Stimulated activated CD4-positive, alpha-beta T cell treated with anti-CD3 and anti-CD28 coated beads, TNF-alpha, amount 100 ng/mL, for 1 hour (primary cell): ENCODE measurements around the gene EQTN.
"Not testable (repeated sequence)": the region's sequence is repeated elsewhere in the genome, so short reads cannot be mapped to it uniquely, and the experiment has no call there.

Experiments used
- DNase-seq, 3 donors: peaks; one replicate each; pipeline ENCODE4 v3.0.0-alpha.2; 2020; ENCODE audit warnings: low read depth in 3 of 3, low spot score in 1 of 3

Gene EQTN

DNA sequence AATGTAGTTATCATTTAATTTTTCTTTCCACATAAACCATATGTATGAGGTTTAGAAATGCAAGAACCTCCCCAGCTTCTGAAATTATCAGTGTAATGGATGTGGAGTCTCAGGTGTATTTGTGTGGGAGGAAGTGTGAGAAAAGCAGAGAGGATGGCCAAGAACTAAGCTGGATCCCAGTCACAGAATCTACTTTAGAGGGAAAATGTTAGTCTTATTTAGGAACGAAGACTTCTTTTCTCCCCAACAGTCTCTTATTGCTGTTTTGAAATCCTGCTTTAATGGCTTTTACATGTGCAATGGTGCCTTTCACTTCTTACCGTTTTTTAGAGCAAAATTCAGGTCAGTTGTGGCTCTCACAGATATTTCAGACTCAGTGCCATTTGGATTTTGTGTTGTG is 3.0 kb downstream of the EQTN start:
- no peak for DNase-seq

GRCh38 chr9:27292659-27293405 is 4.1 kb downstream of the EQTN start:
- DNase-seq: no peak

DNA sequence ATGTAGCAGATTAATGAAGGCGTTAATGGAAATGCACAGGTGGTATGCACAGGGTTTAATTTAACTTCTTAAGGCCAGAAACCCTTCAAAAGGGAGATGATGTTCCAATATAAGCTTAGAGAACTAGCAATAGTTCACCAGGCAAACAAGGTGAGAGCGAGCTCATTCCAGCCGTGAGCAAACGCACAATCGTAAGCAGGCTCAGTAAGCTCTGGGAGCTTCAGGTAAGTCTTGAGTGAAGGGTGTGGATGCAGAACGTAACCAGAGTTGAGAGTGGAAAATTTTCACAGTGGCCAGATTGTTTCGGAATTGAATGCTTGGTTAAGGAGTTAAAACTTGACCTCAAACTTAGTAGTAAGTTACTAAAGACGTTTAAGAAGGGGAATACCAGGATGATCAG is 5.7 kb downstream of the EQTN start:
- no peak for DNase-seq

GRCh38 chr9:27282269-27282668 is 14.7 kb downstream of the EQTN start:
- no peak for DNase-seq

- DNase-seq: no peak
These were observed 16.1 kb downstream of the EQTN start for GRCh38 chr9:27280860-27281259.

GRCh38 chr9:27280249-27280648 is 16.7 kb downstream of the EQTN start:
- DNase-seq: no peak

DNA sequence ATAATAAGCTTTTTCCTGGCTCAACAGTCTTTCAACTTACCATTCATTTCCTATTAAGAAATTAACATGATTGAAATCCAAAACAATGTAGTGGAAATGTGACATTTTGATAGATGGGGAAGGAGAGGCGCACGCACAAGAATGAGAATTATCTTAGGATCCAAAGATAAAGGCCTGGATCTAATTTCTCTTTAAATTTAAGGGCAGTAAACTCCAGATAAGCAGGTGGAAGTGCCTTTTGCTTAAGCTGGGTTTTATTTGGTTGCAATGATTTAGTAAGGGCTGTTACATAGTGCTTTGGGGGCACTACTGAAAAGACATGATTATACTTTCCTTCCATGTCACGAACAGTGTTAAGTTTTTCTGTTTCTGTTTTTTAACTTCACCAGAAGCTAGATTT is 17.3 kb downstream of the EQTN start:
- no peak for DNase-seq

GRCh38 chr9:27278374-27278773 is 18.6 kb downstream of the EQTN start:
- DNase-seq: no peak

DNA sequence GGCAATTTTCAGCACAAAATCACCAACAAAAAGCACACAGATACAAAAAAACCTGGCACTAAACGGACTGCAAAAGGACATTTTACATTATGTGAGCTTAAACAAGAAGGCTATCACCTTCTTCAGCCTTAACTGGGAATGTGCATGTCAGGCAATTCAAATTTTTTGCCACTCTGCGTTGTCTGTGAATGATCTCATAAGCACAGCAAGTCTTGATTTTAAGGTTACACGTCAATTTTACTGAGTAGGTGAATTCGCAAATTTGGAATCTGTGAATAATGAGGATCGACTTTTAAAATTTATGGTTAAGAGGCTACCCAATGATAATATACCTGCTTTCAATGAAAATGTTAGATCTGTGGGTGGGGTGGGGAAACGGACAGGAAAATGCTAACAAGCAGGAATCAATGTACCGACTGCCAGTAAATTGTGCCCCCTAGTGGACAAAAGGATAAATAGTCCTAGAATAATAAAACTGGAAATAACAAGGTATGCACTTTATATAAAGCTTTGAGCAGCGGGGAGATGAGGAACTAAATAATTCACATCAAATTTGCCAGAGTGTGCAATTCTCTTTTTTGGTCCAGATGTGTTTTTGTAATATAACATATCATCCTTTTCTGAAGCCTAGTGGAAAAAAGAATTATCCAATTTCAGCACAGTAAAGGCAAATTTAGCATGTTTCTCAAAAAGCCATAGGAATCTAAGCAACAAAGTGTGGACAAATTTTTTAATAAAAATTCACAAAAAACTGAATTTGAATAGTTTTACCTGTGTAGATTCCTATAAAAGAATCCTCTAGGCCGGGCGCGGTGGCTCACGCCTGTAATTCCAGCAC is 20.5 kb downstream of the EQTN start:
- no peak for DNase-seq

GRCh38 chr9:27273186-27273585 is 23.8 kb downstream of the EQTN start:
- no peak for DNase-seq

GRCh38 chr9:27272103-27272502 is 24.8 kb downstream of the EQTN start:
- DNase-seq: no peak

- no peak for DNase-seq
These were observed 35.3 kb downstream of the EQTN start for GRCh38 chr9:27261517-27262211.

- no peak for DNase-seq
These were observed 36.0 kb downstream of the EQTN start for GRCh38 chr9:27260789-27261516.

GRCh38 chr9:27258662-27259061 is 38.3 kb downstream of the EQTN start:
- no peak for DNase-seq

DNA sequence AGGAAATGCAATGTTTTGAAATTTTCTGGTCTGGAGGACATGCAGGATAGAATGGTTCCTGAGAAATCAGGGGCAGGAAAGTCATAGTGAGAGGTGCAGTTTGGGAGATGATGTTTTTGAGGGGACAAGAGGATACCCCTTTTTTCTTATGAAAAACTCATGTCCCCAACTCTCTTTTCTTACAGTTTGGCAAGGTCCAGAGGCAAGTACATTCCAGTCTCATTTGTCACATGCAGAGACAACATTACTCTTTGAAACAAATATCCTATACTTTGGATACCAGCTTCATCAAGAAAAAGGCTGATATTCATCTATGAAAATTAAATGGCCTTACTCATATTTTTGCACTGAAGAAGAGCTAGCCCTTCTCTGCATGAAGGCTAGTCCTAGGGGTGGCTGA is 48.2 kb downstream of the EQTN start:
- DNase-seq: no peak

- no peak for DNase-seq
These were observed 49.2 kb downstream of the EQTN start for GRCh38 chr9:27247756-27248155.

DNA sequence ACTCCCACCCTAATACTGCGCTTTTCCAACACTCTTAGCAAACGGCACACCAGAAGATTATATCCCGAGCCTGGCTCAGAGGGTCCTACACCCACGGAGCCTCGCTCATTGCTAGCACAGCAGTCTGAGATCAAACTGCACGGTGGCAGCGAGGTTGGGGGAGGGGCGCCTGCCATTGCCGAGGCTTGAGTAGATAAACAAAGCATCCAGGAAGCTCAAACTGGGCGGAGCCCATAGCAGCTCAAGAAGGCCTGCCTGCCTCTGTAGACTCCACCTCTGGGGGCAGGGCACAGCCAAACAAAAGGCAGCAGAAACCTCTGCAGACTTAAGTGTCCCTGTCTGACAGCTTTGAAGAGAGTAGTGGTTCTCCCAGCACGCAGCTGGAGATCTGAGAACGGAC is 57.3 kb downstream of the EQTN start:
- not testable (repeated sequence) for DNase-seq
